PC-9 (cell line): ENCODE measurements around the gene ANKDD1A. TPM values are rescaled to one million over a fixed set of nuclear protein-coding genes. Genes with fewer than 3 reads are reported as not detected.

Experiments used
- BruUV-seq: library from RNA; stranded (reverse); fragments of 400-500 nt; replicated peaks from 2 replicates; lab custom pipeline; 2021; lab: Mats Ljungman, UMichigan
- CTCF ChIA-PET: fragments of 300-600 bp; sonication (Branson Sonifier 250); formaldehyde crosslinking; loops from one replicate; lab custom pipeline; 2022; ENCODE audit warnings: antibody characterized with exemption; lab: Charles Lee
- POLR2A ChIA-PET: fragments of 300-600 bp; sonication (Branson Sonifier 250); formaldehyde crosslinking; loops from one replicate; lab custom pipeline; 2022; ENCODE audit warnings: antibody characterized with exemption; ENCODE audit not compliant: unreplicated experiment; lab: Charles Lee
- DNase-seq, 2 experiments: peaks; one replicate each; pipeline versions ENCODE4 v3.0.0 to v3.0.0-alpha.2; 2015 to 2022; ENCODE audit warnings: mixed read lengths in 1 of 2
- H2AFZ ChIP-seq: fragments of 200-600 bp; sonication (generic); 2 replicates; pipeline ENCODE4 v1.8.1; 2017; ENCODE audit warnings: antibody characterized with exemption
- H3F3A ChIP-seq: fragments of 200-600 bp; sonication (generic); 2 replicates; pipeline ENCODE4 v1.8.1; 2017; ENCODE audit warnings: antibody characterized with exemption, mild to moderate bottlenecking, low read depth; ENCODE audit not compliant: insufficient read depth
- H3K27ac ChIP-seq: fragments of 200-600 bp; sonication (generic); 2 replicates; pipeline ENCODE4 v1.6.1; 2016; ENCODE audit warnings: mixed run types
- H3K27me3 ChIP-seq: fragments of 200-600 bp; sonication (generic); 2 replicates; pipeline ENCODE4 v1.6.1; 2016; ENCODE audit warnings: low read depth, mixed run types; ENCODE audit not compliant: insufficient read depth
- H3K36me3 ChIP-seq: fragments of 200-600 bp; sonication (generic); 2 replicates; pipeline ENCODE4 v1.6.1; 2016; ENCODE audit warnings: low read depth, mixed run types
- H3K4me1 ChIP-seq: fragments of 200-600 bp; sonication (generic); replicated peaks from 2 replicates; pipeline ENCODE4 v1.6.1; 2016; ENCODE audit warnings: mixed run types; ENCODE audit not compliant: insufficient read depth
- H3K4me2 ChIP-seq: fragments of 200-600 bp; sonication (generic); 2 replicates; pipeline ENCODE4 v1.6.1; 2017; ENCODE audit warnings: mixed run types
- H3K4me3 ChIP-seq: fragments of 200-600 bp; sonication (generic); 2 replicates; pipeline ENCODE4 v1.6.1; 2016; ENCODE audit warnings: mixed run types
- H3K79me2 ChIP-seq: fragments of 200-600 bp; sonication (generic); 2 replicates; pipeline ENCODE4 v1.6.1; 2017; ENCODE audit warnings: low read depth, mixed run types
- H3K9me2 ChIP-seq: fragments of 200-600 bp; sonication (generic); 2 replicates; pipeline ENCODE4 v1.8.1; 2017; ENCODE audit warnings: mild to moderate bottlenecking; ENCODE audit not compliant: insufficient read depth
- H3K9me3 ChIP-seq: fragments of 200-600 bp; sonication (generic); 2 replicates; pipeline ENCODE4 v1.8.1; 2016; ENCODE audit warnings: low read depth; ENCODE audit not compliant: insufficient read depth
- H4K20me1 ChIP-seq: fragments of 200-600 bp; sonication (generic); 2 replicates; pipeline ENCODE4 v1.8.1; 2017; ENCODE audit not compliant: insufficient read depth
- CTCF ChIP-seq: fragments of 200-600 bp; sonication (generic); conservative IDR thresholded peaks from 2 replicates; pipeline ENCODE4 v1.6.1; 2017; ENCODE audit warnings: mixed run types, antibody characterized with exemption, mild to moderate bottlenecking, moderate library complexity
- EZH2 ChIP-seq: fragments of 200-600 bp; sonication (generic); IDR thresholded peaks from 2 replicates; pipeline ENCODE4 v1.8.0; 2017; ENCODE audit warnings: antibody characterized with exemption, low read depth
- intact Hi-C: fragments of 100-400 bp; cut with micrococcal nuclease; formaldehyde crosslinking; loops from one replicate; pipeline ENCODE4 v1.10.0; 2022; ENCODE audit not compliant: unreplicated experiment
- total RNA-seq: library from RNA; stranded (reverse); gene quantifications from 2 replicates; pipeline ENCODE4 v1.2.3, GENCODE V29; 2021

Gene ANKDD1A
- total RNA-seq, 1 experiment from 2014 or later = 14.2 TPM

- no peaks in the 10 kb centered on the region for H3F3A ChIP-seq
- no peaks in the 10 kb centered on the region for H3K9me3 ChIP-seq
- no TSS peak for BruUV-seq
- no peak overlapping the region for H3K4me3 ChIP-seq
- H3K4me1 ChIP-seq = no peaks in the 10 kb centered on the region
- H3K79me2 ChIP-seq = no peaks in the 10 kb centered on the region
- peaks cover 3% of the 10 kb centered on the region; the same call in 1 of the 2 replicates for H3K36me3 ChIP-seq
- no peak for DNase-seq
- no peaks in the 10 kb centered on the region for H3K9me2 ChIP-seq
- TF ChIP-seq CTCF (no peak), EZH2 (no peak)
- intact Hi-C loops = no loop called here
- CTCF ChIA-PET = no interaction called here
- no peak overlapping the region for H3K27ac ChIP-seq
- POLR2A ChIA-PET = no interaction called here
- no peak overlapping the region for H2AFZ ChIP-seq
- H3K4me2 ChIP-seq = no peak overlapping the region
- no peaks in the 10 kb centered on the region for H4K20me1 ChIP-seq
- no peaks in the 10 kb centered on the region for H3K27me3 ChIP-seq
Measured at GRCh38 chr15:64959128-64959527, 47.4 kb downstream of the ANKDD1A start.

- Histone ChIP-seq H3K79me2 (no peaks in the 10 kb centered on the region), H2AFZ (no peak overlapping the region), H3K4me2 (no peak overlapping the region), H3K36me3 (peaks cover 8% of the 10 kb centered on the region; the same call in 1 of the 2 replicates), H3F3A (no peaks in the 10 kb centered on the region), H3K4me1 (no peaks in the 10 kb centered on the region), H4K20me1 (no peaks in the 10 kb centered on the region), H3K9me3 (no peaks in the 10 kb centered on the region), H3K27ac (no peak overlapping the region), H3K27me3 (no peaks in the 10 kb centered on the region), H3K9me2 (no peaks in the 10 kb centered on the region), H3K4me3 (no peak overlapping the region)
- BruUV-seq = no TSS peak
- DNase-seq = no peak
- TF ChIP-seq EZH2 (no peak), CTCF (no peak)
- ChIA-PET POLR2A (no interaction called here), CTCF (interaction anchor here (0.9 kb wide), 1 partner anchor 48 kb away, joined by 3 read pairs; no protein-coding TSS in a partner anchor)
- intact Hi-C loops = no loop called here
Measured at GRCh38 chr15:64960153-64960552, 48.5 kb downstream of the ANKDD1A start.

- H2AFZ ChIP-seq = no peak overlapping the region
- no peaks in the 10 kb centered on the region for H3K27me3 ChIP-seq
- no peaks in the 10 kb centered on the region for H3F3A ChIP-seq
- no peaks in the 10 kb centered on the region for H3K9me2 ChIP-seq
- no peaks in the 10 kb centered on the region for H4K20me1 ChIP-seq
- H3K4me3 ChIP-seq = no peak overlapping the region
- peaks cover 9% of the 10 kb centered on the region; the same call in 1 of the 2 replicates for H3K36me3 ChIP-seq
- no TSS peak for BruUV-seq
- POLR2A ChIA-PET = no interaction called here
- H3K4me2 ChIP-seq = no peak overlapping the region
- H3K27ac ChIP-seq = no peak overlapping the region
- no peak for DNase-seq
- no peaks in the 10 kb centered on the region for H3K4me1 ChIP-seq
- no peaks in the 10 kb centered on the region for H3K79me2 ChIP-seq
- CTCF ChIA-PET = no interaction called here
- TF ChIP-seq CTCF (no peak), EZH2 (no peak)
- no peaks in the 10 kb centered on the region for H3K9me3 ChIP-seq
- intact Hi-C loops = no loop called here
Measured at GRCh38 chr15:64961013-64961412, 49.3 kb downstream of the ANKDD1A start.
